Measurements from ENCODE around the gene IGDCC3.

The IGDCC3 gene

GRCh38 chr15:65343374-65343981 lies 34.3 kb downstream of the IGDCC3 start:
- peak; percentile 8 for DNase-seq (ENCODE audit: low spot score)

- DNase-seq (ENCODE audit: low spot score), result peak; percentile 48
These were observed 35.3 kb downstream of the IGDCC3 start for GRCh38 chr15:65342493-65342892.

- DNase-seq (ENCODE audit: low spot score), result peak; percentile 60
These were observed 37.9 kb downstream of the IGDCC3 start for GRCh38 chr15:65339920-65340319.

GRCh38 chr15:65339416-65339815 lies 38.4 kb downstream of the IGDCC3 start:
- DNase-seq (ENCODE audit: low spot score), result no peak

GRCh38 chr15:65338823-65339222 lies 39.0 kb downstream of the IGDCC3 start:
- DNase-seq (ENCODE audit: low spot score), result no peak

GRCh38 chr15:65338366-65338765 lies 39.4 kb downstream of the IGDCC3 start:
- peak; percentile 12 for DNase-seq (ENCODE audit: low spot score)

- DNase-seq (ENCODE audit: low spot score), result peak; percentile 15
These were observed 40.2 kb downstream of the IGDCC3 start for GRCh38 chr15:65337436-65338070.

- DNase-seq (ENCODE audit: low spot score), result peak; percentile 56
These were observed 41.0 kb downstream of the IGDCC3 start for GRCh38 chr15:65336493-65337435.

GRCh38 chr15:65335278-65336055 lies 42.3 kb downstream of the IGDCC3 start:
- no peak for DNase-seq (ENCODE audit: low spot score)

- DNase-seq (ENCODE audit: low spot score), result peak; percentile 68
These were observed 43.1 kb downstream of the IGDCC3 start for GRCh38 chr15:65334586-65335231.

GRCh38 chr15:65333856-65334255 lies 43.9 kb downstream of the IGDCC3 start:
- peak; percentile 28 for DNase-seq (ENCODE audit: low spot score)

GRCh38 chr15:65333148-65333820 lies 44.5 kb downstream of the IGDCC3 start:
- peak; percentile 24 for DNase-seq (ENCODE audit: low spot score)

- peak; percentile 20 for DNase-seq (ENCODE audit: low spot score)
These were observed 45.2 kb downstream of the IGDCC3 start for GRCh38 chr15:65332391-65333147.

GRCh38 chr15:65331811-65332210 lies 46.0 kb downstream of the IGDCC3 start:
- peak; percentile 3 for DNase-seq (ENCODE audit: low spot score)

- peak; percentile 76 for DNase-seq (ENCODE audit: low spot score)
These were observed 46.7 kb downstream of the IGDCC3 start for GRCh38 chr15:65330934-65331645.

GRCh38 chr15:65329984-65330735 lies 47.6 kb downstream of the IGDCC3 start:
- peak; percentile 26 for DNase-seq (ENCODE audit: low spot score)

- DNase-seq (ENCODE audit: low spot score), result peak; percentile 6
These were observed 48.4 kb downstream of the IGDCC3 start for GRCh38 chr15:65329288-65329983.
